ENCODE results near the gene LCK.
"Not testable (repeated sequence)": the region's sequence is repeated elsewhere in the genome, so short reads cannot be mapped to it uniquely, and the experiment has no call there.

Gene LCK

DNA sequence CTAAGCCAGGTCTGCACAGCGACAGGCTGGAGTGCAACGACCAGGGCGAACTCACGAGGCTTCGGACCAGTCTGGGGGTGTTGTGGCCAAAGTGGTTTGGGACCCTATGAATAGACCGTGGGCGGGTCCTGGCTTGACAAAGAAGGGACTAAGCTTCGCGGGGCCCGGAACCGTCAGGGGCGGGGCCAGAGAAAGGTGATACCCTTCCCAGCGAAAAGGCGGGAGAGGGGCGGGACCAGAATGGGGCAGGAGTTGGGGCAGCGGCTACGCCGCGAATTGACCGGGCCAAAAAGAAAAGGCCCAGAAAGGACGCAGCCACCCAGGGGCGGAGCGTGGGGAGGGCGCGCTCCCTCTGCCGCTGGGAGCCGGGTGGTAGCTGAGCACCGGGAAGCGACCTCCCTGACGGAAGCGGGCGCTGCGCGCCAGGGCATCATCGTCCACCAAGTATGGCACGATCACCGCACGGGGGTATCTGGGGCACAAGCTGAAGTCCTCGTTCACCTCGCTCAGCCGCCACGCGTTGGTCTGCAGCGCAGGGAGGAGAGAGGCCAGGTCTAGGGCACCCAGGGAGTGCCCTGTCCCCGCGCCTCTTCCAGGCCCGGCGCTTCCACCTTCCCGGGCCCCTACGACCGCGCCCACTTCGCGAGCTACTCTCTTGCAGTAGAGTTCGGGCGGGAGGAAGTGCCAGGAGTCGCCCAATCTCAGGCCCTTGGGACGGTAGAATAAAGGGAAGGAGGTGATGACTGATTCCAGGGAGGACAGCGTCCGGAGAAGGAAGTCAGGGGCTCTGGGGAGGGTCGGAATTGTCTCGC, 10.7 kb upstream of the LCK start:
- no peak for DNase-seq (ENCODE audit: low spot score)

DNA sequence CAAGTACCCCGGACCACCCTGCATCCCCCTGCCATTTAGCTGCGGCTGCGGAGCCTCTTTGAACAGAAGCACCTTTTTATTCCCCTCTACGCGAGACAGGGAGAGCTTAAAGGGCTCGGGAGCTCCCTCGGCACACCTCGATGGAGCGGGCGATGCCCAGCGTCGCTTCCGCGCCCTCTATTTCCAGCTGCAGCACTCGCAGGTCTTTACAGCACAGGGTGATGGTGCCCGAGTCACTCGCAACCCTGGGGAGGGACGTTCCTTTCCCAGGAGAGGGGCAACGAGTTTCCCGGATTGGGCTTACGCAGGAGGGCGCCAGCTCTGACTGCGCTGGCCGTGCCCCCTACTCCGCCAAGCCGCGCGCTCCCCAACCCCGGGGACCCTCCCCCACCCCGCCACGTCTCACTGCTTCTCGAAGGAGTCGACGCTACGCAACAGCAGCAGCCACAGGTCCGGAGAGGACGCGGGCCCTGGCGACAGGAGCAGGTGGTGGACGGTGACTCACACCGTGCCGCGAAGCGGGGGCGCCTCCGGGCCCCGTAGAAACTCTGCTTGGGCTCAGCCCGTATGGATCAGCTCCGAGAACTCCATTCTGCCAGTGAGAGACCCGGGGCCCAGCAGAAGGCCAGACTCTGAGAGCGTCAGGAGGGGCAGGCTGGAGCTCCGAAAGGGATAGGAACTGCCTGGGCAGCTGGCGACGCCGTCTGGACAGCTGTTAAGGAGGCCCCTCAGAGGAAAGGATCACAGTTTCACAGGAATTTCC, 9.9 kb upstream of the LCK start:
- DNase-seq (ENCODE audit: low spot score), result no peak

DNA sequence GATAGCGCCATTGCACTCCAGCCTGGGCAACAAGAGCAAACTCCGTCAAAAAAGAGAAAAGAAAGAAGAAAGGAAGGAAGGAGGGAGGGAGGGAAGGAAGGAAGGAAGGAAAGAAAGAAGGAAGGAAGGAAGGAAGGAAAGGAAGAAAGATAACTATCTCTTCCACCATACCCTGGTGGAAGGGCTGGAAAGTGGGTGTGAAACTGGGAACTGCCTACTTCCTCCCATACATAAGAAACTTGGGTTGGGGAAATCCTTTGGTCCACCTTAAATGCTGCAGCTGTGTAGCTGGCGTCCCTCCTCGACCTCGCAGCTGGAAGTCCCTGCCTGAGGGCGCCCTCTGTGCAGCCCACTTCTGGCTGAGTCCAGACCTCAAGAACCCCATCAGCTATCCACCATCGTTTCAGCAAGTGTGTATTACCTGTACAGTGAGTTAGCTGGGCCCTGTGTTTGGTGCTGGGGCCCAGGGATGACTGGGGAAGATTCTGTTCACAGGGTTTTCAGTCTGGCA, 8.7 kb upstream of the LCK start:
- no peak for DNase-seq (ENCODE audit: low spot score)

DNA sequence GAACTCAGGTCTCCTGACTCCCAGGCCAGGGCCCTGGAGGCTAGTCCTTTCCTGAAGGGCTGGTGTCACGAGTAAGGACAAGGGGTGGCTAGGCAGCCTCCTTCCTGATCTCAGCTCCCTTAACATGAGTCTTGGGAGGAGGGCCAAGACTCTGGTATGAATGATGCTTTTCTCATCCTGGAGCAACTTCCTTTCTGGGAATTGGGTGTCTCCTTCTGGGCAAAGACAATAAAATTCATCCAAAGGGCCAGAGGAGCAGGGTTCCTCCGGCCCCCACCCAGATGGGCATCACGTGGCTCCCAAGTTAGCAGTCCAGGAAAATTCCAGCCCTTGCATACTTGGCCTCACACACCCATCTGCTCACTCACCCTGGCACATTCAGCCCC, 4.2 kb upstream of the LCK start, which contains the start of gene FAM167B:
FAM167B (plus strand) TSS at position 335 of the 386 bp plus-strand sequence. CDS start 200 bp downstream, outside the sequence.
- DNase-seq (ENCODE audit: low spot score), result no peak

DNA sequence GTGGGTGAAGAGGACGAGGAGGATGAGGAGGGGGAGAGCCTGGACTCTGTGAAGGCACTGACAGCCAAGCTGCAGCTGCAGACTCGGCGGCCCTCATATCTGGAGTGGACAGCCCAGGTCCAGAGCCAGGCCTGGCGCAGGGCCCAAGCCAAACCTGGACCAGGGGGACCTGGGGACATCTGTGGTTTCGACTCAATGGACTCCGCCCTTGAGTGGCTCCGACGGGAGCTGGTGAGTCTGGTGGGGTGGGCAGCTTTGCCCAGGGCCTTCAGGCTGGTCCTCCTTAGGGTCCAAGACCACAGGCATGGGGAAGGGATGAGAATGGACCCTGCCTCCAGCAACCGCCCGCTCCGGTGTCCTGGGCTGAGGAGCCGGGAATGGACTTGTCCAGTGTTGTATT, 3.6 kb upstream of the LCK start:
- DNase-seq (ENCODE audit: low spot score), result no peak

DNA sequence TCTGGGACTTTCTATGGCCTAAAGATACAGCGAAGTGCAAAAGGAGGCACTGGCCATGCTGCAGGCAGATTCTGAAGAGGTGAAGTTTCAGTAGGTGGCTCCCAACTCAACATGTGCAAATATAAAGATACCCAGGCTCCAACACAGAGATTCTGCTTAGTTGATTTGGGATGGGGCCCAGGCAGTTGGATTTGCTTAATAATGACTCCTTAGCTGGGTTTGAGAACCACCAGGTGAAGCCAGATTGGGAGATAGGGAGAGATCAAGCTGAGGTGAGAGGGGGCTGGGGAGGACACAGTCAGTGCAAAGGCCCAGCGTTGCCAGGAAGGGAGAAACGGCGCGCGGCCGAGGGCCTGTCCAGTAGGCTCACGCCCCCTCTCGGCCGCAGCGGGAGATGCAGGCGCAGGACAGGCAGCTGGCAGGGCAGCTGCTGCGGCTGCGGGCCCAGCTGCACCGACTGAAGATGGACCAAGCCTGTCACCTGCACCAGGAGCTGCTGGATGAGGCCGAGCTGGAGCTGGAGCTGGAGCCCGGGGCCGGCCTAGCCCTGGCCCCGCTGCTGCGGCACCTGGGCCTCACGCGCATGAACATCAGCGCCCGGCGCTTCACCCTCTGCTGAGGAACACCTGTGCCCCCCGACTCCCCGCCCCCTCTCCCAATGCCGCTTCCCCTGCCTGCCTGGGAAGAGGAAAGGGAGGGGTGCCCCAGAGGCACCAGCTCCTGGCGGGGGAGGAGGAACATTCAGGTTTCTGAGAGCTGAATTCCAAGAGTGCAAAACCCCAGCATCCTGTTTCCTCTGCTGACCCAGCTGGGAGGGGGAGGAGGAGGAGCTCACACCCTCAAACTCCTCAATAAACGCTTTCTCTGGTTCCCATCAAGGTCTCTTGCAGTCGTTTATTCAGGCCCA, 2.8 kb upstream of the LCK start:
- peak; percentile 85 for DNase-seq (ENCODE audit: low spot score)

DNA sequence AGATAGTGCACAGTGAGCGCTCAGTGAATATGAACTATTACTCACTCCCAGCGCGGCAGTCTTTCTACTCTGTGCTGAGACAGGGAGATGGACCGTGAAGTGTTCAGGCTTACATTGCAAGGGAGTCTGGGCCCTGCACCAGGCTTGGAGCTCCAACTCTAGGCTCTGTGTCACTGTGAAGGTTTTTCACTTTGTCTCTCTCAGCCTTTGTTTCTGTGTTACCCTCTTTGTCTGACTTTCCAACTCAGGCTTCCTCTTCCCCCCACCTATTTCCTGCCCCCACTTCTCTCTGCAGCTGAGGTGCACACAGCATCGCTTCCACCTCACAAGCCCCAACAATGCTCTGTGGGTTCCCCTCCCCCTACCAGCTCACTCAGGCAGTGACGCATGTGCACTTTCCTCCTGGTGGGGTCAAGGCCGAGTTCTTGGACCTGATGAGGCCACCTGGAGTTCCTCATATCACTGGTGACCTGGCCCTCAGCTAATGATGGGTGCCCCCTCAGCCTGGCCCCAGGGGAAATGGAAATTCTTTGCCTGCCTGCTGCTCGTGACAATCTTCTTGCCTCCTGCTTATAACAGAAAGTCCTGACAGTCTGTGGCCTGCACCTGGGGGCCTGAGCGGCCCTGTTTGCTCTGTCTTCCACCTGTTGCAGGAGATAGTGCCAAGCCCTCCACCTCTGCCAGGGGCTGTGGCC, 1.1 kb upstream of the LCK start:
- peak; percentile 89 for DNase-seq (ENCODE audit: low spot score)

DNA sequence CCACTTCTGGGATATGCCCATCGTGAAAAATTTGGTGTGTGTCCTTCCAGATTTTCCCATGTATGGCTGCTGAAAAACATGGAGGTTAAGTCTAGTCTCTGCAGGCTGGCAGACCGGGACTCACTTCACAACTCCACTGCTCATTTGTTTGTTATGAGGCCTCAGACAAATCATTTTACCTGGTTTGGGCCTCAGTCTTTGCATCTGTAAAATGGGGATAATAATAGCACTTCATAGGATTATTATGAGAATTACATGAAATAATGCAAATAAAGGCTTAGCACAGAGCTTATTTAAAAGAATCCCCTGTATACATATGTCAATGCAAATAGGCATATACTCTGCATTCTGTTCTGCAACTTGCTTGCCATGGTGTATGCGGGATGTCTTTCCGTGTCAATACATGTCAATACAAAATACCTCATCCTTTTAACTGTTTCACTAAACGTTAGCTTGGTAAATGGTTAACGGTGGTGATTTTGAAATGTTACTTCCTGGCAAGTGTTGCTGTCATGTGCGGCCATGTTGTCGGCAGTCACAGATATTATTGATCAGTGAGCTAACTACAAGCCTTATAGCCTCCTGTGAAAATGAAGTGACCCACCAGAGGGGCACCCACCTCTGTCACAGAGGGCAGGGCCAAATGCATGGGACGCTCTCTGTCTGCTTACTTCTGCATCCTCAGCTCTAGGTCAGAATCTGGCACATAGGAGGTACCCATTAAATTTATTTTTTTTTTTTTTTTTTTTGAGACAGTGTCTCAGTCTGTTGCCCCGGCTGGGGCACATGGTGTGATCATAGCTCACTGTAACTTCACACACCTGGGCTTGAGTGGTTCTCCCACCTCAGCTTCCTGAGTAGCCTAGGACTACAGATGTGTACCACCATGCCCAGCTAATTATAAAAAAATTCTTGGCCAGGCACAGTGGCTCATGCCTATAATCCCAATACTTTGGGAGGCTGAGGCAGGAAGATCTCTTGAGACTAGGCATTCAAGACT, 4.3 kb downstream of the LCK start:
- no peak for DNase-seq (ENCODE audit: low spot score)

DNA sequence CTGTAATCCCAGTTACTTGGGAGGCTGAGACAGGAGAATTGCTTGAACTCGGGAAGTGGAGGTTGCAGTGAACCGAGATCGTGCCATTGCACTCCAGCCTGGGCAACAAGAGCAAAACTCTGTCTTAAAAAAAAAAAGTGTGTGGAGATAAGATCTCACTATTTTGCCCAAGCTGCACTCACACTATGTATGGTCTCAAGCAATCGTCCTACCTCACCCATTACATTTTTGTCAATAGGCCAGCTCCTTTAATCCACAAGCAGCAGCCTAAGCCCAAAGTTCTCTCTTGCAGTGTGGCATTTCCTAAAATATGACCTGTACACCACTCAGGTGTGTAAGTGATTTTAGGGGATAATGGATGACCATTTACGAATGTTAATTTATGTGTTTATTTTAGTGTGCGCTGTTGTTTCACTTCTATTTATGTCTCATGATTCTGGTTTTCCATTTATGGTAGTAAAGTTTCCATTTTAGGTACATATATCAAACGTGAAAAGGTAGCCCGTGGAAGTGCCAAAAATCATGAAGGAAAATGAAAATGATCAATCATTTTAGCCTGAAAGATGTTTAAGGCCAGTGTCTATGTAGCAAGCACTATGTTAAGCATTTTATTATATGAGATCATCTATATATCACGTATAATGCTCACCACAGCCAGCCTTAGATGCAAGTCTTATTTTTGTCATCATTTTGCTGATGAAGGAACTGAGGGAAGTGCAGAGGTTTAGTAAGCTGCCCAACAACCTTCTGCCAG, 5.6 kb downstream of the LCK start:
- no peak for DNase-seq (ENCODE audit: low spot score)

DNA sequence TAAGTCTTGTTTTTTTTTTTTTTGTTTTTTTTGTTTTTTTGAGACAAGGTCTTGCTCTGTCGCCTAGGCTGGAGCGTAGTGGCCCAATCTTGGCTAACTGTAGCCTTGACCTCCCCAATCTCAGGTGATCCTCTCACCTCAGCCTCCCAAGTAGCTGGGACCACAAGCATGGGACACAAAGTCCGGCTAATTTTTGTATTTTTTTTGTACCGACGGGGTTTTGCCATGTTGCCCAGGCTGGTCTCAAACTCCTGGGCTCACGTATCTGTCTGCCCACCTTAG, 6.1 kb downstream of the LCK start:
- no peak for DNase-seq (ENCODE audit: low spot score)

DNA sequence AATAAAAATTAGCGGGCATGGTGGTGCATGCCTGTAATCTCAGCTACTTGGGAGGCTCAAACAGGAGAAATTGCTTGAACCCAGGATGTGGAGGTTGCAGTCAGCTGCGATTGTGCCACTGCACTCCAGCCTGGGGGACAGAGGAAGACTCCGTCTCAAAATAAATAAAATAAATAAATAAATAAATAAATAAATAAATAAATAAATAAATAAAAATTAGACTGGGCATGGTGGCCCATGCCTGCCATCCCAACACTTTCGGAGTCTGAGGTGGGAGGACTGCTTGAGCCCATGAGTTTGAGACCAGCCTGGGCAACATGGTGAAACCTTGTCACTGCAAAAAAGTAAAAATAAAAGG, 12.2 kb downstream of the LCK start:
- DNase-seq (ENCODE audit: low spot score), result not testable (repeated sequence)

DNA sequence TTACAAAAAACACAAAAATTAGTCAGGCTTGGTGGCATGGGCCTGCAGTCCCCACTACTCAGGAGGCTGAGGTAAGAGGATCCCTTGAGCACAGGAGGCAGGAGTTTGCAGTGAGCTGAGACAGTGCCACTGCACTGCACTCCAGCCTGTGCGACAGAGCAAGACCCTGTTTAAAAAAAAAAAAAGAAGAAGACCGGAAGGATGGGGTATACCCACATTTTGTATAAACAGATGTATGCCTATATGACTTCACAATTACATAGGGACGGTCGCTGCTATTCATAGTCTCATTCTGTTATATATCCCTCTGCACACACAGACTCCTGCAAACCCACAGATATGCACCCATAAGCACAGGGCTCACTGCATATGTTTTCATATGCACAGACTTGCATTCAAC, 12.7 kb downstream of the LCK start:
- peak; percentile 86 for DNase-seq (ENCODE audit: low spot score)

DNA sequence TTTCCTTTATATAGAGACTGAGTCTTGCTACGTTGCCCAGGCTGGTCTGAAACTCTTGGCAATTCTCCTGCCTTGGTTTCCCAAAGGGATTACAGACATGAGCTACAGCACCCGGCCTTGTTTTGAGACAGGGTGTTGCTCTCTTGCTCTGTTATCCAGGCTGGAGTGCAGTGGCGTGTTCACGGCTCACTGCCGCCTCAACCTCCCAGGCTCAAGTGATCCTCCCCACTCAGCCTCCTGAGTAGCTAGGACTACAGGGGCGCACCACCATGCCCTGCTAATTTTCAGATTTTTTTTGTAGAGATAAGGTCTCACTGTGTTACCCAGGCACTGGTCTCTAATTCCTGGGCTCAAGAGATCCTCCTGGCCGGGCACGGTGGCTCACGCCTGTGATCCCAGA, 14.8 kb downstream of the LCK start:
- DNase-seq (ENCODE audit: low spot score), result no peak

DNA sequence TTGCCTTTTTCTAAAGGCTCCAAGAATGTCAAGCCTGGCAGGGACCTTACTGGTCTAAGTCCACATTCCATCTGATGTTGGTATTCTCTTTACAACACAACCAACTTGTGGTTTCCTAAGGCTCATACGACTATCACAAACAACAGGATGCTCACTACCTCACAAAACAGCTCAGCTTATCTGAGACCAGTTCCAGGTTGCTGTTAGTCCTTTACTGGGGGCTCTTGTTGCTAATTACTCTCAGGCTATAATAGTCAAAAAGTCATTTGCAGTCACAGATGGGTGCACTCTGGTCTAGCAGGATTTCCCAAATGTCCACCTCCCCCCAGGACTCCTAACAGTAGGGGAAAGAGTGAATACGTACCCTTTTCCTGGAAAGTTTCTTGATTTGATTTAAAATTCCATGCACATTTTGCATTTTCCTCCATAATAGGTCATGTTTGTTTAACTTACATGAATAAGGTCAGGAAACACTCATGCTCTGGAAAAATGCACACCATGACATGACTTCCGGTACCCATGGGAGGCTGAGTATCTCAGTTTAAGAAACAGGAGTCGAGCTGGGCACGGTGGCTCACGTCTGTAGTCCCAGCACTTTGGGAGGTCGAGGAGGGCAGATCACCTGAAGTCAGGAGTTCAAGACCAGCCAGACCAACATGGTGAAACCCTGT, 16.0 kb downstream of the LCK start:
- DNase-seq (ENCODE audit: low spot score), result no peak

DNA sequence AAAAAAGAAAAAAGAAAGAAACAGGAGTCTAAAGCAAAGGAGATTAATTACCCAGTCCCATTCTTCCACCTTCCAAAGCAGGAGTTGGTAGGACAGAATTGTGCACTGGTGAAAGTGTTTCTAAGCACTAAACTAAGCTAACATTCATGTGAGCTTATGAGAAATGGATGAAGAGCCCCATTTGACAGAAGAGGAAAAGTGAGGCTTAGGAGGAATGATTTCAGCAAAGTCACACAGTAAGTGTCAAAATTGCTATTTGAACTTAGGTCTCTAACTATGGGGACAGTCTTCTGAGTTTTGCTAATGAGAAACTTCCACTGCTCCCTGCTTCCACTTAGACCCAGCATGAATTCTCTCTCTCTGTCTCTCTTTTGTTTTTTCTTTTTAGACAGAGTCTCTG, 18.7 kb downstream of the LCK start:
- no peak for DNase-seq (ENCODE audit: low spot score)

DNA sequence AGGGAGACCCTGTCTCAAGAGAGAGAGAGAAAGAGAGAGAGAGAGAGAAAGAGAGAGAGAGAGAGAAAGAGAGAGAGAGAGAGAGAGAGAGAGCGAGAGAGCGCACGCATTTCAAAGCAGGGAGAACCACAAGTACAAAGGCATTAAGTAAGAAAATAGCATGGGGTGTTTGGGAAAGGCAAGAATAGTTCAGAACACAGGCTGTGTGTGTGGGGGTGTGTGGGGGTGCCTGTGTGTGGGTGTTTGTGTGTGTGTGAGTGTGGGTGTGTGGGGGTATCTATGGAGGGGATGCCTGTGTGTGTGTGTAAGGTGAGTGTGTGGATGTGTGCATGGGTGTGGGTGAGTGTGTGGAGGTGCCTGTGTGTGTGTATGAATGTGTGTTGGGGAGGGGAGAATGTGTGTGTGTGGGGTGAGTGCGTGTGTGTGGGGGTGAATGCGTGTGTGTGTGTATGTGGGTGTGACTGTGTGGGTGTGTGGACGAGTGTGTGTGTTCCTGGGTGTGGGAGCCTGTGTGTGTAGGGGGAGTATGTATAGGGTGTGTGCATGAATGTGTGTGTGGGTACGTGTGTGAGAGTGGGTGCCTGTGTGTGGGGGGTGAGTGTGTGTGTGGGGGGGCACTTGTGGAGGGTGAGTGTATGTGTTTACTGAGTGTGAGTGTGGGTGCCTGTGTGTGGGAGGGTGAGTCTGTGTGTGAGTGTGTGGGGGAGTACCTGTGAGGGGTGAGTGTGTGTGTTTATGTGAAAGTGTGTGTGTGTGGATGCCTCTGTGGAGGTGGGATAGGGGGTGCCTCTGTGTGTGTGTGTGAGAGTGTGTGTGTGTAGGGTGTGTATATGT, 21.7 kb downstream of the LCK start:
- DNase-seq (ENCODE audit: low spot score), result no peak

DNA sequence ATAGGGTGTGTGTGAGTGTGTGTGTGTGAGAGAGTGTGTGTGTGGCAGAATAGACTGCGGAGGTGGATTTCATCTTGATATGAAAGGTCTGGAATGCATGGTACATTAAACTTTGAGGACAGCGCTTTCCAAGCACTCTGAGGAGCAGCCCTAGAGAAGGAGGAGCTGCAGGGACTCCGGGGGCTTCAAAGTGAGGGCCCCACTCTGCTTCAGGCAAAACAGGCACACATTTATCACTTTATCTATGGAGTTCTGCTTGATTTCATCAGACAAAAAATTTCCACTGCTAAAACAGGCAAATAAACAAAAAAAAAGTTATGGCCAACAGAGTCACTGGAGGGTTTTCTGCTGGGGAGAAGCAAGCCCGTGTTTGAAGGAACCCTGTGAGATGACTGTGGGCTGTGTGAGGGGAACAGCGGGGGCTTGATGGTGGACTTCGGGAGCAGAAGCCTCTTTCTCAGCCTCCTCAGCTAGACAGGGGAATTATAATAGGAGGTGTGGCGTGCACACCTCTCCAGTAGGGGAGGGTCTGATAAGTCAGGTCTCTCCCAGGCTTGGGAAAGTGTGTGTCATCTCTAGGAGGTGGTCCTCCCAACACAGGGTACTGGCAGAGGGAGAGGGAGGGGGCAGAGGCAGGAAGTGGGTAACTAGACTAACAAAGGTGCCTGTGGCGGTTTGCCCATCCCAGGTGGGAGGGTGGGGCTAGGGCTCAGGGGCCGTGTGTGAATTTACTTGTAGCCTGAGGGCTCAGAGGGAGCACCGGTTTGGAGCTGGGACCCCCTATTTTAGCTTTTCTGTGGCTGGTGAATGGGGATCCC, 22.5 kb downstream of the LCK start:
- peak; percentile 59 for DNase-seq (ENCODE audit: low spot score)

Data from NAMALWA (cell line).